ENCODE data around the gene DPEP1.

GRCh38 chr16:89661215-89661614 is 47.8 kb downstream of the DPEP1 start:
- no peak for TF ChIP-seq EZH2phosphoT487 (IDR thresholded peaks at IDR 0.05; ENCODE audit: borderline replicate concordance, low read length)
- TF ChIP-seq, protein P1, sequence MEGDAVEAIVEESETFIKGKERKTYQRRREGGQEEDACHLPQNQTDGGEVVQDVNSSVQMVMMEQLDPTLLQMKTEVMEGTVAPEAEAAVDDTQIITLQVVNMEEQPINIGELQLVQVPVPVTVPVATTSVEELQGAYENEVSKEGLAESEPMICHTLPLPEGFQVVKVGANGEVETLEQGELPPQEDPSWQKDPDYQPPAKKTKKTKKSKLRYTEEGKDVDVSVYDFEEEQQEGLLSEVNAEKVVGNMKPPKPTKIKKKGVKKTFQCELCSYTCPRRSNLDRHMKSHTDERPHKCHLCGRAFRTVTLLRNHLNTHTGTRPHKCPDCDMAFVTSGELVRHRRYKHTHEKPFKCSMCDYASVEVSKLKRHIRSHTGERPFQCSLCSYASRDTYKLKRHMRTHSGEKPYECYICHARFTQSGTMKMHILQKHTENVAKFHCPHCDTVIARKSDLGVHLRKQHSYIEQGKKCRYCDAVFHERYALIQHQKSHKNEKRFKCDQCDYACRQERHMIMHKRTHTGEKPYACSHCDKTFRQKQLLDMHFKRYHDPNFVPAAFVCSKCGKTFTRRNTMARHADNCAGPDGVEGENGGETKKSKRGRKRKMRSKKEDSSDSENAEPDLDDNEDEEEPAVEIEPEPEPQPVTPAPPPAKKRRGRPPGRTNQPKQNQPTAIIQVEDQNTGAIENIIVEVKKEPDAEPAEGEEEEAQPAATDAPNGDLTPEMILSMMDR (IDR thresholded peaks at IDR 0.05; ENCODE audit: low read depth, low read length, poor library complexity, severe bottlenecking), result no peak

Measured in DOHH2 (cell line).